Mononuclear cell (primary cell): ENCODE results near the gene SHISAL1. TPM values are rescaled to one million over a fixed set of nuclear protein-coding genes. Genes with fewer than 3 reads are reported as not detected.
"Not testable (repeated sequence)": the region's sequence is repeated elsewhere in the genome, so short reads cannot be mapped to it uniquely, and the experiment has no call there.

Experiments used
- H3K27me3 ChIP-seq: 2 replicates; pipeline ENCODE4 v1.6.0; 2011; ENCODE audit warnings: low read length, control low read depth; ENCODE audit not compliant: insufficient read depth
- H3K4me1 ChIP-seq: 2 replicates; pipeline ENCODE4 v1.5.1; 2011; ENCODE audit warnings: mild to moderate bottlenecking, low read length, control low read depth; ENCODE audit not compliant: insufficient read depth
- H3K4me3 ChIP-seq: 2 replicates; pipeline ENCODE4 v1.5.1; 2011; ENCODE audit warnings: mild to moderate bottlenecking, low read length, moderate library complexity
- H3K9me3 ChIP-seq: 2 replicates; pipeline ENCODE4 v1.5.1; 2011; ENCODE audit warnings: low read depth, mild to moderate bottlenecking, control low read depth, low read length
- total RNA-seq: library from RNA; depleted of rRNA; stranded (reverse); fragments of >200 nt; gene quantifications from one replicate; pipeline ENCODE4 v1.2.3, GENCODE V29; 2012

SHISAL1 gene
- total RNA-seq, 1 donor: not detected

DNA sequence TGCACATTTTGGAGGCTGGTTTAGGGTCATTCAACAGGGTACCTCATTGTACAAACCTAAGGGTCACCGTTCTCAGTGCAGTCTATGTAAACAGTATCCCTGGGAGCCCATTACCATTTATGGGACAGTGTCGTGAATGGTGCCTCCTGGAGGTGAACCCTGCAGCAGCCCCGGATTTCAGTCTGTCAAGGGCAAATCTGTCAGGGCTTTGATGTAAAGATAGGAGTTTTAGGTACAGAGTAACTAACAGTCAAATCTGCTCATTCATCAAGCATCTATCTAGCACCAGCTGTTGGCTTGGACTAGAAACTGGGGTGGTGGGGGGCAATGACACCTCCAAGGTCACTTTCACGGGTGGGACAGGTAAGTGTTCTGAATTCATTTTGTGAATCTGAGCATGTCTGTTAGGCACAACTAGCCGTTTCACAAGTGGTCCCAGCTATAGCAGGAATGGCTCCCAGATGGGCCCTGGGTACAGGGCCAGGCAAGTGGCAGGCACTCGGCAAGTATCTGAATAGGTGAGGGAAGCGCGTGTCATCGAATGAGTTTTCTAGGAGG lies 68.4 kb downstream of the SHISAL1 start:
- Histone ChIP-seq H3K27me3 (peaks cover 5% of the 10 kb centered on the region), H3K4me3 (no peak overlapping the region), H3K4me1 (no peaks in the 10 kb centered on the region), H3K9me3 (no peaks in the 10 kb centered on the region)

DNA sequence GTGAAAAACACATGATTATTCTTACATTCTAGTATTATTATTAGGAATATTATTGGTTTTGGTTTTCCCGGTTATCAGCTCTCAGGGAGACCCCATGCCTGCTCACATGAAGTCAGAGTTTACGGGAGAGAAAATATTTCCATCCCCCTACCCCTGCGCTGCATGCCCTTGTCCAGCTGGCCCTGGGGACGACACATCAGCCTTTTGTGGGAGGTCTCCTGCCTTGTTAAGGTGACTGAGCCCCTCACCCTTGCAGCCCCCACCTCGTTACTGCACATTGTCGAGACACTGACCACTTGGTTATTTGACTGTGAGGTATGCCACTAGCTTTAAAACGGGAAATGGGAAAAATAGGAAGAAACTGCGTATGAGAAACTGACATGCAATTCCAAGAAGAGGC lies 69.0 kb downstream of the SHISAL1 start:
- H3K4me3 ChIP-seq: no peak overlapping the region
- no peaks in the 10 kb centered on the region for H3K9me3 ChIP-seq
- peaks cover 5% of the 10 kb centered on the region for H3K27me3 ChIP-seq
- no peaks in the 10 kb centered on the region for H3K4me1 ChIP-seq

DNA sequence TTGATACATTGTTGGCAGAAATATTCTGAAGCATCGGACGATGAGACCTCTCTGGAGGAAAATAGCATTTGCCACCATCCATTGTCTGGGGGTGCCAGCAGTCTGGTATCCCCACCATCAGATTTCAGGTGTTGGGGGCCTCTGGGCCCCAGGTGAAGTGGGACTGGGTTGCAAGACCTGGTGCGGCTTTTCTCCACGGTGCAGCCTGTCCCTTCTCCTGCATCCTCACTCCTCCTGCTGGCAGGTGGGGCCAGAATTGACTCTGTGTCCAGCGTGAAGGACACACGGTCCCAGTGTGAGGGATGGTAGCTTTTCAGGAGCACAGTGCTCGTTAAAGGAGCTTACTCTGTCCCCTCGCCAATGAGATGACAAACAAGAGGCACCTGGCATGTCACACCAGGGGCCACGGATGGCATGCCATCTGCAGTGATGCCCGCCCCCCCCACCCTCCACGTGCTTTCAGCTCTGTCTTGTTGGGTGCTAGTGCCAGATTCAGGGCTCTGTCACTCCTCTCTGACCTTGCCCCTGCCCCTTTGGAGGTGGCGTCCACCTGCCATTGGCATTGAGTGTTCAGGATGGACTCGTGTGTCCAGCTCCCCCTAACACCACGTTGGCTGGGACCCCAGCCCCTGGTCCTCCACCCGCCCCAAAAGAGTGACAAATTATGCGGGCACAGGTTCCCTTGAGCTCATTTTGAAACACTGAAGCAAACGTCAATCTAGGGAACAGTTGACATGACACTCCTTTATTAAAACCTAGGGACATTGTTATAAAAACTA lies 69.6 kb downstream of the SHISAL1 start:
- Histone ChIP-seq H3K4me3 (no peak overlapping the region), H3K9me3 (no peaks in the 10 kb centered on the region), H3K27me3 (peaks cover 5% of the 10 kb centered on the region), H3K4me1 (no peaks in the 10 kb centered on the region)

DNA sequence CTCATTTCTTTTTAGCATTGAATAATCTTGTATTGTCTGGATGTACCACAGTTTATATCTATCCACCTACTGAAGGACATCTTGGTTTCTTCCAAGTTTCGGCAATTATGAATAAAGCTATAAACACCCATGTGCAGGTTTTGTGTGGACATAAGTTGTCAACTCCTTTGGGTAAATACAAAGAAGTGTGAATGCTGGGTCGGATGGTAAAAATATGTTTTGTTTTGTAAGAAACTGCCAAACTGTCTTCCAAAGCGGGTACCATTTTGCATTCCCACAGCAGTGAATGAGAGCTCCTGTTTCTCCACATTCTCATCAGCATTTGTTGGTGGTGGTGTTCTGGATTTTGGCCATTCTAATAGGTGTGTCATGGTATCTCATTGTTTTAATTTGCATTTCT lies 71.6 kb downstream of the SHISAL1 start:
- not testable (repeated sequence) for H3K27me3 ChIP-seq, H3K9me3 ChIP-seq, H3K4me1 ChIP-seq, H3K4me3 ChIP-seq

DNA sequence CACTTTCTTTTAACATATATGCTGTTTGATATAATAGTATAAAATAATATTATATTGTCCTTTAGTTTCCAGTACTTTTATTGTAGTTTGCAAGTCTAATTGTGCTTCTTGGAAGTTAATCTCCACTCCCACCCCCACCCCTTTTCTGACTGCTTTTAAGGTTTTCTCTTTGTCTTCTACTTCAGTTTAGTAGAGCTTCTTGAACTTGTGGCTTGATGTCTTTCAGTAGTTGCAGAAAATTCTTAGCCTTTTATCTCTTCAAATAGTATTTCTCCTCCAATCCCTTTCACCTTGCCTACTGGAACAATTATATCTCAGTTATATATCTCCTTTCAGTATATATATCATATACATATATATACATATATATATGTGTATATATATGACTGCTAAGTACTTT lies 75.5 kb downstream of the SHISAL1 start:
- H3K4me3 ChIP-seq: no peak overlapping the region
- no peaks in the 10 kb centered on the region for H3K9me3 ChIP-seq
- H3K27me3 ChIP-seq: peaks cover 5% of the 10 kb centered on the region
- no peaks in the 10 kb centered on the region for H3K4me1 ChIP-seq

DNA sequence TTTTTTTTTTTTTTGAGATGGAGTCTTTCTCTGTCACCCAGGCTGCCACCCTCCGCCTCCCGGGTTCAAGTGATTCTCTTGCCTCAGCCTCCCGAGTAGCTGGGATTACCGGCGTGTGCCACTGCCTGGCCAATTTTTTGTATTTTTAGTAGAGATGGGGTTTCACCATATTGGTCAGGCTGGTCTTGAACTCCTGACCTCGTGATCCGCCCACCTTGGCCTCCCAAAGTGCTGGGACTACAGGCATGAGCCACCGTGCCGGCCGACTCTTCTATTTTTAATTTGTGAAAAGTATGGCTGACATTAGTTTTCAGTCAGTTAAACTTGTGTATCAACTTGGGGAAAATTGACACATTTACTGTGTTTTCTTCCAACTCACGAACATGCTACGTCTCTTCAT lies 78.4 kb downstream of the SHISAL1 start:
- H3K9me3 ChIP-seq: not testable (repeated sequence)

DNA sequence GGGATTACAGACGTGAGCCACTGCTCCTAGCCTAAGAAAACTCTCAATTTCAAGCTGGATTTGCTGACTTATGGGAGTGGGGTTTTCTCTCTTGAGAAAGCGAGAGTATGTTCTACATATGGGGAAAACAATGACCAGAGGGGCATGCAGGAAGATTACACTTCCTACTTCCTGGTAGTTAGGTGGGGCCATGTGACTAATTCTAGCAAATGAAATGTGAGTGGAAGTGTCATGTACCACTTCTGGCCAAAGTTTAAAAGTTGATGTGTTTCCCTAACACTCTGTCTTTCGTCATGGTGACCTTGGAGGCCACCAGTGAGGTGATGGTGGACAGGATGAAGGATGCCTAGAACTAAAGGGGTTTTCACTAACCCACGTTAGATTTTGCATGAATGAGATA lies 81.5 kb downstream of the SHISAL1 start:
- Histone ChIP-seq H3K9me3 (no peaks in the 10 kb centered on the region), H3K4me3 (no peak overlapping the region), H3K27me3 (peaks cover 3% of the 10 kb centered on the region), H3K4me1 (no peaks in the 10 kb centered on the region)

More for the DNA sequence above, 78.4 kb downstream of the SHISAL1 start:
- not testable (repeated sequence) for H3K27me3 ChIP-seq, H3K4me3 ChIP-seq, H3K4me1 ChIP-seq

DNA sequence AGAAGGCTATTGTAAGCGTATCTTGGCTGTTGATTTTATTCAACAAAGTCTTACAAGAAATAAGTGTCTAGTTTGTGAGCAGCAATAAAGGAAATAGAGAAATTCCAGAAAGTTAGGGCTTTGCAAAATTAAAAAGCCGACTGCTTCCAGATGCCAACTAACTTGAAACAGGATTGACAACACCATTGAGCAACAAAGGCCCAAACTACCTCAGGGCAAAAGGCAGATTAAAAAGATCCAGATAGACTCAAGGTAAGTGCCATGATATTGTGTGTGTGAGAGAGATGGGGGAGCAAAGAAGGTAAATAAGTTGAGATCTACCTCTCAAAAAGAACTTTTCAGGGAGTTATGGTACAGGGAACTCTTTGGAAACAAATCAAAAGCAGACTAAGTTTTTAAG lies 82.9 kb downstream of the SHISAL1 start:
- Histone ChIP-seq H3K4me1 (no peaks in the 10 kb centered on the region), H3K4me3 (no peak overlapping the region), H3K27me3 (peaks cover 3% of the 10 kb centered on the region), H3K9me3 (no peaks in the 10 kb centered on the region)

DNA sequence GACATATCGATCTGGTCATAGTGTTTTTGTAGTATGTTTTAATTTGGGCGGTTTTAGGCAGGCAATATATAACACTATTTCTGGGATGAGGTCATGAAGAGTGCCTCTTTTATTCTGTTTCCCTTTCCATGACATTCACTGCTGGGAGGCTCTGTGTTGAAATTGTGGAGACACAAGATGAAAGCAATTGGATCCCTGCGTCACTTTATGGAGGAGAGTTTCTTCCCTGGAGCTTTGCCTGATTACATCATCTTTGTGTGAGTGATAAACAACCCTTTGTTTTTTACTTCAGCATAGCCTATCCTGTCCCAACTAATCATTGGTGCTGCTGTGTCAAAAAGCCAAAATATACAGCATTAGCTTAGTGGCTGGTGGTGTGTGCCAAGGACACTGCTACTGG lies 83.4 kb downstream of the SHISAL1 start:
- Histone ChIP-seq H3K27me3 (peaks cover 3% of the 10 kb centered on the region), H3K4me1 (no peaks in the 10 kb centered on the region), H3K9me3 (no peaks in the 10 kb centered on the region), H3K4me3 (no peak overlapping the region)

DNA sequence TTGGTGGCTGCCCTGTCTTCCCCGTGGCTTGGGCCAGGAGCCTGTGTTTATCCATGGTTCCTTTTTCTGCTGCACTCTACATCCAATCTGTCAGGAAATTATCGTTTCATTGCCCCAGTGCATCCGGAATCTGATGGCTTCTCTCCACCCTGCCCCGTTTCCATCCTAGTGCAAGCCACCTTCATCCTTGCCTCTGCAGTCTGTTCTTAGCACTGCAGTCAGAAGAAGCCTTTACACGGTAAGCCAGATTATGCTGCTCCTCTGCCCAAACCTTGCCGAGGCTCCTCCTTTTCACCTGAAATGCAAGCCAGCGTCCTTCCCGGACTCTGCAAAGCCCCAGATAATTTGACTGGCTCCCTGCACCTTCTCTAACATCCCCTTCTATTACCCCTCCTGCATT lies 86.9 kb downstream of the SHISAL1 start:
- Histone ChIP-seq H3K9me3 (no peaks in the 10 kb centered on the region), H3K4me3 (no peak overlapping the region), H3K4me1 (no peaks in the 10 kb centered on the region), H3K27me3 (peaks cover 3% of the 10 kb centered on the region)

DNA sequence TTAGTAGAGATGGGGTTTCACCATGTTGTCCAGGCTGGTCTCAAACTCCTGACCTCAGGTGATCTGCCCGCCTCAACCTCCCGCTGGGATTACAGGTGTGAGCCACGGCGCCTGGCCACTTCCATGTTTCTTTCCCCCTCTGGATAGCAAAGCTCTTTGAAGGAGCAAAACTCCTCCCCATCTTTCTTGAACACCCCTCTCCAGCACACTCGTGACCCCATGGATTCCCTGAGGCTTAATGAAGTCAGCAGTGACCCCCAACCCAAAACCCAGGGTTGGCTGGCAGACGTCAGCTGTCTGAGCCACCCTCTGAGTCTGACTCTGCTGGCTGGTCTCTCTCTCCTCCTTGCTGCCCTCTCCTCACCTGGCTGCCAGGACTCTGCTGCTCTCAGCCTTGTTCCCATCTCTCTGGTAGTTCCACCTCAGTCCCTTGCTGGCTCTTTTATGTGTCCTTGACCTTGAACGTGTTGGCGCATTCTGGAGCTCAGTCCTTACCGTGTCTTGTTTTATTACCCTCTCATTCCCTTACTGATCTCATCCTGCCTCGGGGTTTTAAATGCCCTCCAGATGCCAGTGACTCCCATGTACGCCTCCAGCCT lies 87.6 kb downstream of the SHISAL1 start:
- Histone ChIP-seq H3K4me1 (no peaks in the 10 kb centered on the region), H3K9me3 (no peaks in the 10 kb centered on the region), H3K4me3 (no peak overlapping the region), H3K27me3 (peaks cover 3% of the 10 kb centered on the region)

DNA sequence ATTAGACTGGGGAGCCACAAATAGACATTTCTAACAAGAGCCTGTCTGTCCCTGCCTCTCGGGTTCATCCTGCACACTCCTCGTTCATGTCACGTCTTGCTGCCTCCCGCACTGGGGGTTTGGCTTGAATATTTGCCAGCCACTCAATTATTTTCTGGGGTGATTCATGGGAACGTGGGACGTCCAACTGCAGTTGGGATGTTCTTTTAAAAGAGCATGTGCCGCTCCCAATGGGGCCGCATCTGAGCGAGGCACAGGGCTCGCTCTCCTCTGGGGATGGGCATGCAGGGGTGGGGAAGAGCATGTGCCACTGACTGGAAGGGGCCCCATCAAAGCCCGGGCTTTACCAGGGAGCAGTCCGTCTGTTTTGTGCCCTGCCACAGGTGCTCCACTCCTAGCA lies 88.6 kb downstream of the SHISAL1 start:
- H3K4me3 ChIP-seq: no peak overlapping the region
- no peaks in the 10 kb centered on the region for H3K4me1 ChIP-seq
- no peaks in the 10 kb centered on the region for H3K9me3 ChIP-seq
- no peaks in the 10 kb centered on the region for H3K27me3 ChIP-seq

DNA sequence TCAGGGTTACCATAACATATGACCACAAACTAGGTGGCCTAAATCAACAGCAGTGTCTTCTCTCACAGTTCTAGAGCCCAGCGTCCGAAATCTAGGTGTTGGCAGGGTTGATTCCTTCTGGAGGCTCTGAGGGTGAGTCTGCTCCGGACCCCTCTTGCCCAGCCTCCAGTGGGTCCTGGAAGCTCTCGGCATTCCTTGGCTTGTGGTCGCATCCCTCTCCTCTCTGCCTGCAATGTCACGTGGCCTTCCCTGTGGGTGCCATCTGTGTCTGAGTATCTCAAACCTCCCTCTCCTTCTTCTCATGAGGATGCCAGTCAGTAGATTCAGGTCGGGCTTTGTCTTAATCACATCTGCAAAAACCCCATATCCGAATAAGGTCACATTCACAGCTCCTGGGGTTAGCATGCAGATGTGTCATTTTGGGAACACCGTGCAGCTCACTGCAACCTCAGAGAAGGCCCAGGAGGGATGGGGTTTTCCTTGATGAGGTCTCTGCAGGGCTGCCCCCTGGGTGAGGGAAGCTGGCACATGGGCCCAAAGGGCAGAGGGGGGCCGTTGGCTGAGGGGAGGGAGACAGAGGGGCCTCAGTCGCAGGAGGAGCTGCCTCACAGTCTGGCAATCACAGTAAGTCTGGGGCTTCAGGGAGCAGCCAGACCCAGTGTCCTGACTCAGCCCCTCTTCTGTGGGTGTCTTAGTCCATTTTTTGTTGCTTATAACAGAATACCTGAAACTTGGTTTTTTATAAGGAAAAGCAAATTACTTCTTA lies 90.9 kb downstream of the SHISAL1 start:
- no peaks in the 10 kb centered on the region for H3K9me3 ChIP-seq
- no peaks in the 10 kb centered on the region for H3K27me3 ChIP-seq
- no peaks in the 10 kb centered on the region for H3K4me1 ChIP-seq
- H3K4me3 ChIP-seq: no peak overlapping the region

DNA sequence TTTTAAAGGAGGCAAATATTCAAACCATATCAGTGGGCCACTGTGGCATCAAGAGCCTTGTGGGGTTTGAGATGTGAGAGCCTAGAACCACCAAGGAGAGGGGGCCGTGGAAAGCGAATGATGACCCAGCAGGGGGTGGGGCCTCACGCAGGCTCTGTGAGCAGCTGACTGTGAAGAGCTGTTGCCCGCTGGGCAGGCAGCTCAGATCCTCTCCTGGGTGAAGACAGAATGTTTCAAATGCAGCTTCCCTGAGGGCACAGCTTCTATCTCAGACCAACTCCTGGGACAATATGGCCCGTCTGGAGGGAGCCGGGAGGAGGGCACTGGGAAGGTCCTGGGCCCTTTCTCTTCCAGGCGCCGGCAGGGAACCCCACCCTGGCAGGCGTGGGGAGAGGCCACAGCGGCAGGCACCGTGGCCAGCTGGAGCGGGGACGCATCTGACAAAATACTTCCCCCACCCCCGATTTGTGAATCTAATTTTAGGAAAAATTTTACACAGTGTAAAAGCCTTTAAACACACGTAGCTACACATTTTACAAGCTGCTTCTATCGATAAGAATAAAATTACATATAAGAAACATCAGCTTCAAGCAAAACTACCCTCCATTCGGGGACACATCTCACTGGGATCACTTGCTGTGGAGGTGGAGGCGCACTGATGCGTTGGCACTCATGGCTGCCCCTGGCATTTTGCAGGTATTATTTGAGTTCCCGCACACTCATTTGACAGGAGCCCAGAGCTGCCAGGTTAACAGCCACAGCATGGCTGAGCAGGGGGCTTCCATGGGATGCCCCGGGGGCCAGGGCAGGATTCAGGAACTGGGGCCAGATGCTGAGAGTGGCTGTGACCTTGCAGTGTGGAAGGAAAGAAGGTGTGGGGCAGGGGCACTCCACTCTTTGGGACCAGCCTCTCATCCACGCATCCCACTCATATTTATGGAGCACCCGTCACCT lies 91.7 kb downstream of the SHISAL1 start:
- Histone ChIP-seq H3K9me3 (no peaks in the 10 kb centered on the region), H3K27me3 (no peaks in the 10 kb centered on the region), H3K4me3 (no peak overlapping the region), H3K4me1 (no peaks in the 10 kb centered on the region)
